Ramos (cell line): ENCODE results near the gene DHRS2.

Source experiments
- in situ Hi-C: fragments of 300-500 bp; cut with MboI; formaldehyde crosslinking; loops from one replicate; pipeline ENCODE4 v1.14.3; 2022; ENCODE audit warnings: low sequenced_read_pairs; ENCODE audit not compliant: unreplicated experiment

The DHRS2 gene

GRCh38 chr14:23645812-23646647, 9.9 kb downstream of the DHRS2 start:
- in situ Hi-C loops = no loop called here

- in situ Hi-C loops = no loop called here
Observed at GRCh38 chr14:23646648-23647549, 10.7 kb downstream of the DHRS2 start.

GRCh38 chr14:23647619-23648018, 11.5 kb downstream of the DHRS2 start:
- in situ Hi-C loops = no loop called here

- in situ Hi-C loops = no loop called here
Observed at GRCh38 chr14:23648764-23649460, 12.7 kb downstream of the DHRS2 start.

GRCh38 chr14:23650506-23650905, 14.3 kb downstream of the DHRS2 start:
- in situ Hi-C loops = no loop called here

GRCh38 chr14:23653051-23653450, 16.9 kb downstream of the DHRS2 start:
- in situ Hi-C loops = no loop called here

- in situ Hi-C loops = no loop called here
Observed at GRCh38 chr14:23654231-23654630, 18.1 kb downstream of the DHRS2 start.

- in situ Hi-C loops = no loop called here
Observed at GRCh38 chr14:23657959-23658470, 21.9 kb downstream of the DHRS2 start.

GRCh38 chr14:23660290-23661226, 24.4 kb downstream of the DHRS2 start:
- in situ Hi-C loops = no loop called here

GRCh38 chr14:23661542-23661941, 25.4 kb downstream of the DHRS2 start:
- in situ Hi-C loops = no loop called here

- in situ Hi-C loops = no loop called here
Observed at GRCh38 chr14:23663127-23663526, 27.0 kb downstream of the DHRS2 start.

- in situ Hi-C loops = no loop called here
Observed at GRCh38 chr14:23663711-23664110, 27.5 kb downstream of the DHRS2 start.

- in situ Hi-C loops = no loop called here
Observed at GRCh38 chr14:23664207-23664885, 28.2 kb downstream of the DHRS2 start.

GRCh38 chr14:23665302-23666016, 29.3 kb downstream of the DHRS2 start:
- in situ Hi-C loops = no loop called here

- in situ Hi-C loops = no loop called here
Observed at GRCh38 chr14:23667134-23667533, 31.0 kb downstream of the DHRS2 start.

GRCh38 chr14:23669441-23669840, 33.3 kb downstream of the DHRS2 start:
- in situ Hi-C loops = no loop called here

GRCh38 chr14:23670481-23670880, 34.3 kb downstream of the DHRS2 start:
- in situ Hi-C loops = no loop called here

GRCh38 chr14:23672200-23672599, 36.0 kb downstream of the DHRS2 start:
- in situ Hi-C loops = no loop called here
